Vagina (tissue), 2 donors: Measurements from ENCODE around the gene SETD5.

Experiments used
- CTCF ChIP-seq, 3 experiments: fragments of 450-650 bp in 2 of 3; fragments of 200-600 bp in 1 of 3; sonication (generic) in 1 of 3; IDR thresholded peaks; one replicate each; pipeline ENCODE4 v1.5.1; 2017 to 2019; ENCODE audit warnings: antibody characterized with exemption in 3 of 3, mild to moderate bottlenecking in 2 of 3, moderate library complexity in 2 of 3
- POLR2A ChIP-seq, 2 donors: fragments of 450-650 bp; IDR thresholded peaks; one replicate each; pipeline ENCODE4 v1.6.1; 2017; ENCODE audit warnings: antibody characterized with exemption in 2 of 2, mild to moderate bottlenecking in 2 of 2, moderate library complexity in 2 of 2
- POLR2AphosphoS5 ChIP-seq, 2 donors: sonication (generic); formaldehyde crosslinking; IDR thresholded peaks; one replicate each; pipeline ENCODE4 v1.9.0; 2017; ENCODE audit warnings: antibody characterized with exemption in 2 of 2, mild to moderate bottlenecking in 2 of 2, low read depth in 1 of 2; ENCODE audit not compliant: insufficient read depth in 1 of 2

GRCh38 chr3:9380014-9380413 is 17.4 kb upstream of the SETD5 start:
- TF ChIP-seq CTCF (IDR thresholded peaks at IDR 0.05) (no peak), POLR2A (IDR thresholded peaks at IDR 0.05) (no peak), POLR2AphosphoS5 (IDR thresholded peaks at IDR 0.05; ENCODE audit: insufficient read depth in 1 of 2, low read depth in 1 of 2) (no peak)
